Fibroblast of skin of left quadriceps (primary cell): ENCODE data around the gene FRMD1.

Source experiments
- DNase-seq, 2 experiments: peaks; one replicate each; pipeline ENCODE4 v3.0.0-alpha.2; 2013; ENCODE audit warnings: low read depth in 2 of 2

The FRMD1 gene

GRCh38 chr6:168095716-168096250 lies 16.8 kb upstream of the FRMD1 start:
- DNase-seq: no peak

DNA sequence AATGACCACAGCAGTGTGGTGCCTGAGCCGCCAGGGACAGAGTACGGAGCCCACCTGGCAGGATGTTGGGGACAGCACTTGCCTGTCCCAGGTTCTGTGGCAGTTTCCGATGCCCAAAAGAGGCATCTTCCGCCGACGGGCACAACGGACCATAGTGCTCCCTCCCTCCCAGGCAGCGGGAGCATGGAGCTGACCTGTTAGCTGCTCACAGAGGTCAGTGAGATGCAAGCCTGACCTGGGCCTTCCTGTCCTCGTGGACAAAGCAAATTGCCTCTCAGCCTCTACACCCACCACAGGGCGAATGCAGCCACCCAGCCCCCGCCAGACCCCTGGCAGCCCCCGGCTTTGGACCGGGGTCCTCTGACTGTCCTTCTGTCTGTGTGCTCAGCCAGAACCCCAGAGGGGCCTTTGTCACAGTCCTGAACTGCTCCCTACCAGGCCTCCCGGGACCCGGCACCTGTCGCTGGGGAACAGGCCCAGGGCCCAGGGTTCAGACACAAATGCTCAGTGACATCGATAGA lies 16.2 kb upstream of the FRMD1 start:
- DNase-seq: no peak

DNA sequence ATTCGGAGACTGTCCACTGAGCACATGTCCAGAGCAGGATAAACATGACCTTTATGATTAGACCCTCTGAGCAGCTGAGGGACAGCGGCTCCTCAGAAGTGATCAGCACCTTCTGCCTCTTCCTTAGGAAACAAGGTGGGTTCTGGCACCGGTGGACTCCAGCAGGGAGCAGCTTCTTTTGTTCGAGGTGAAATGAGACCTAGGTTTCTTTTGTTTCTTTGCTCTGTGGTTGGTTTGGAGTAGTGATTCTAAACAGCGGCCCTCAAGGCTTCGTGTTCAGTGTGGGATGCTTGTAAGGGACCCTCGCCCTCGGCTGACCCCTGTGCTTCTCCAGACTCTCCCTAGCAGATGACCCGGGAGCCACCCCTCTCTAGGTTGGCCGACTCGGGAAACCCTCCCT lies 14.6 kb upstream of the FRMD1 start:
- DNase-seq: no peak

DNA sequence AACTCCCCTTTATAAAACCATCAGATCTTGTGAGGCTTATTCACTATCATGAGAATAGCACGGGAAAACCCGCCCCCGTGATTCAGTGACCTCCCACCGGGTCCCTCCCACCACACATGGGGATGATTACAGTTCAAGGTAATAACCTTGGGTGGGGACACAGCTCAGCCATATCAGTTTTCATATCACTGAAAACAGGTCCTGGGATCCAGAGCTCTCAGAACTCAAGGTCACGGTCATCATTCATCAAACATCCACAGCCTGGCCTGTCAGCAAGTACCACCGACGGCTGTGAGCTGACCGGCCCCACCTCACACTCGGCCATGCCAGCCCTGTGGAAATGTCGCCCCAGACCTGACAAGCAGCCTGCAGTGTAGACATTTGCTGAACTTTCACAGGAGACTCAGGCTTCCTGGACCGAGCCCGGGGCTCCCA lies 14.1 kb upstream of the FRMD1 start:
- no peak for DNase-seq

GRCh38 chr6:168092541-168092940 lies 13.5 kb upstream of the FRMD1 start:
- DNase-seq: no peak

DNA sequence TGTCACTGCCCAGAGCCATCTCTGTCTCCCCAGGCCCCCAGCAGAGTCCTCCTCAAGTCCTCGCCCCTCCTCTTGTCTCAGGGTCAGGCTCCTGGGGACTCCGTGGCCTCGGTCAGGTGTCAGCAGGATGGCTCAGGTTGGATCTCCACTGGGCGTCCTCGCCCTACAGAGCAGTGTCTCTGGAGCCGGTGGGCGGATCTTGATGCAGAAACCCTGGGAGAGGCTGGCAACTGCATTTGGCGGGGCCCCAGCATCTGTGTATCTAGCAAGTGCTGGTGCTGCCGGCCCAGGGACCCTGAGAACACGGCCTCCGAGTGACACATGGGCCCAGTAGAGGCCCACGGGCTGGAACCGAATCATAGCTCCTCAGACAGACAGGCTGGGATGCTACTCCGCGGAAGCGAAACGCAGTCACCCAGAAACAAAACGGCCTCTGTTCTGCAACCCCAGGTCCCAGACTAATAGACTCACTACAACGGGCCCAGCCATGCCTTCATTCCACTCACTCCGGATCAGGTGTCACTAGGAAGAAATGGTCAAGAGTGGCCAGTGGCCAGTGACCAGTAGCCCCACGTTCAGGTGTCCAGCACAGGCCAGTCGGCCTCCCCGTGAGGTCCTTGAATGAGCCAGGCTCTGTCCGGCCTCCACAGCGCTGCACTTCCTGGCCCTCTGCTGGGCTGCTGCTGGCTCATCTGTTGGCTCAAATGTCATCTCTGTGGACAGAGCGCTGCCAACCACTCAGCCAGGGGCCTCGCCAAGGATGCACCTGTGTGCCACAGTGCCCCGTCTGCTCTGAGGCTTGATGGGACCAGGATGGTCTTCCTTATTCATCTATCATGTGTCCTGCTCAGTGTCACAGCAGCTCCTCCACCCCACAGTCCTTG lies 12.6 kb upstream of the FRMD1 start:
- no peak for DNase-seq

GRCh38 chr6:168090706-168091105 lies 11.7 kb upstream of the FRMD1 start:
- DNase-seq: no peak

DNA sequence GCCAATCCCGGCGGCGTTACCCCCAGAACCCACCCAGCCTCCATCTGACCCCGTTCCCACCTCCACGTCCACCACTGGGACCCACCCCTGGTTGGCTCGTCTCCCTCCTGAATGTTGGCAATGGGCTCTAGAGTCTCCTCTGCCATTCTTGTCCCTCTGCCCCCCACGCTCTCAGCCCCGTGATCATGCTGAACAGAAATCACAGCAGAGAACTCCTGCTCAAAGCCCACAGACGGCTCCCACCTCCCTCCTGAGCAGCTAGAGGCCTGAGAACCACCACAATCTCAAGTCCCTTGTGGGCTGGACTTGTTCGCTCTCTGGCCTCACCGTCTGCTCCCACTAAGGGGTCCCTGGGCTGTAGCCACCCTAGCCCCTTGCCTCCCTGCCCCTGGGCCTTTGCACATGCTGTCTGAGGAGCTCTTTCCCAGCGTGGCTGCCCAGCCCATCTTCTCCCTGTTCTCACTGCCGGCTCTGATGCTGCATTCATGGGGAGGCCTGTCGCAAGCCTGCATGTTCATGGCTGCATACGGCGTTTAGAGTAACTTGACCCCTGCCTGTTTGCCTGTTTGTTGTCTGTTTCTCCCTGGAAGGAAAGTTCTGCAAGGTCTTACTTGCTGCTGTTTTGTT lies 11.2 kb upstream of the FRMD1 start:
- DNase-seq: no peak

DNA sequence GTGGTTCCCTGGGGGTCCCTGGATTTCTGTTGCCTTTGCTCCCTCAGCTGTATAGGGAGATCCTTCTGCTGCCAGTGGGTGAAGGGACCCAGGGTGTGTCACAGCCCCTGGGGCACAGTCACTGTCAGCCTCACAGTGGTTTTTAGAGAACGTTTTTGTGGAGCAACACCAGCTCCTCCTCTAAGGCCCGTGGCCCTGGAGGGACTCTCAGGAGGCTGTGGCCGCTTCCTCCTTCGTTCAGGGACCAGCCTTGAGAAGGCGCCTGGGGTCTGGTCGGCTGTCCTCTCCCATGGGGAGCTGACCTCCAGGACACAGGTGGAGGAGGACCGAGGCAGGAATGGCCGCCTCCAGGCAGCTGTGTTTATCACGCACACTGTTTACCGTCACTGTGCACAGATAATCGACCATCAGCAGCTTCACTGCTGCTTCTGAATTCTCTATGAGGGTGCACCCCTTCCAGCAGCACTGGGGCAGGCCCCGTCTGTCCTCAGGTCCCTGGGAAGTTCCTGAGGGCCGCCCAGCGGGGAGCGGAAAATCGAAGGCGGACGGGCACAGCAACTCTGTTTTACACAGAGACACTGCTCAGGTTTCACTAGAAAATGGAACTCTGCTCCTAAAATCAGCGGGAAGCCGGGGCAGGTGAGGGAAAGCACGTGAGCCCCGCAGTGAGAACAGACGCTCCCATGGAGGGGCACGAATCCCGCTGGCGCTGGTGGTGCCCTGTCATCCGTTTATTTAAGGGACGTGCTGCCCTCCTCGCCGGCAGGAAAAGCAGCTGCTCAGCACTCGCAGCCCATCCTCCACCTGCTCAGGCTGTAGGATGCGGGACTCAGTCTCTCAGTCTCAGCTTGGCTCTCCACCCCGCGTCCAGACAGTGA lies 10.4 kb upstream of the FRMD1 start:
- no peak for DNase-seq

DNA sequence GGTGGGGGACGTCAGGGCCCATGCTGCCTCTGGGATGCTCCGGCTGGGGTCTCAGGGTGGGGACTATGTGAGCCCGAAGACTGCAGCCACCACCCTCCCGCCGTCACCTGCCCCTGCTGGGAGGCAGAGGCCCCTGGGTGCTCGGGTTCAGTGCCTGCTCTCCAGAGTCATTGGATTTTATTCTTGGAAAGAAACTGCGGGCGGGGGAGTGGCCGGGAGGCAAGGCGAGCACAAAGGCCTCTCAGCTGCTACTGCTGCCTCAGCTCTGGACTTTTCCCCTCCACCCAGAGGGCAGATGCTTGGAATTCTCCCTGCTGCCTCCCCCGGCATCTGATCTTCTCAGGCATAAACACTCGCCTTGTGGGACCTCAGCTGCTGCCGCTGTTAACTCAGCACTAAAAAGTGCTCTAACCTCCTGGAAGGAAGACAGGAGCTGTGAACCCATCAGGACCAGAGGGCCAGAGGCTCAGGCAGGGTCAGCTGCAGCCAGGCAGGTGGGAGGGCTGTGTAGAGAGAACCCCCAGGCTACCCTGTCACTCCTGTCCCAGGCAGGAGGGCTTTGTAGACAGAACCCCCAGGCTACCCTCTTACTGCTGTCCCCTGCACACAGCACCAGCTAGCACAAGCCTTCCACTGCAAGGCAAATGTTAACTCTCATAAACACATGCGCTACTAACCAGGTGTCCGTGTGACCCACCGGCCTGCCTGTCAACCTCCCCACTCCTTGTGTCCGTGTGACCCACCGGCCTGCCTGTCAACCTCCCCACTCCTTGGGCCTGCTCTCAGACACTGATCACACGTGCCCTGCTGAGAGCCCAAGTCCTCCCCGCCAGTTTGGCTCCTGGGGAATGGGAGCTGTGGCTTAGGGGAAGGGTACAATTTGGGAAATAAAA lies 9.4 kb upstream of the FRMD1 start:
- DNase-seq: peak in 1 of 2 experiments; percentile 15

- no peak for DNase-seq
Observed at GRCh38 chr6:168087436-168088160, 8.6 kb upstream of the FRMD1 start.

GRCh38 chr6:168086616-168087015 lies 7.6 kb upstream of the FRMD1 start:
- DNase-seq: no peak

DNA sequence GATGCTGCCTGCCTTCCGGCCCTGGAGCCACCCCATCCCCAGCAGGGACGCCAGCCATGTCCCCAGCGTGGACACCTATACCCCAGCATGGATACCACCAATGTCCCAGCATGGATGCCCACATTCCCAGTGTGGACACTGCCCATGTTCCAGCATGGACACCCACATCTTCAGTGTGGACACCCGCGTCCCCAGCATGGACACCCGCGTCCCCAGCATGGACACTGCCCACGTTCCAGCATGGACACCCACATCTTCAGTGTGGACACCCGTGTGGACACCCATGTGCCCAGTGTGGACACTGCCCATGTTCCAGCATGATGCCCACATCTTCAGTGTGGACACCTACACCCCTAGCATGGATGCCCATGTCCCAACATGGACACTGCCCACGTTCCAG lies 7.1 kb upstream of the FRMD1 start:
- DNase-seq: no peak

GRCh38 chr6:168084465-168085160 lies 5.6 kb upstream of the FRMD1 start:
- no peak for DNase-seq

GRCh38 chr6:168083514-168083885 lies 4.5 kb upstream of the FRMD1 start:
- no peak for DNase-seq

- DNase-seq: no peak
Observed at GRCh38 chr6:168082860-168083513, 4.0 kb upstream of the FRMD1 start.

GRCh38 chr6:168081858-168082546 lies 3.0 kb upstream of the FRMD1 start:
- DNase-seq: no peak

GRCh38 chr6:168080393-168081077 lies 1.5 kb upstream of the FRMD1 start:
- no peak for DNase-seq
